ENCODE results near the gene CNTNAP2. TPM values are rescaled to one million over a fixed set of nuclear protein-coding genes. Genes with fewer than 3 reads are reported as not detected.

The CNTNAP2 gene
- total and polyA plus RNA-seq, 8 donors = 0.94 to 42.5 (median 38.6) TPM

- TF ChIP-seq, protein P1, sequence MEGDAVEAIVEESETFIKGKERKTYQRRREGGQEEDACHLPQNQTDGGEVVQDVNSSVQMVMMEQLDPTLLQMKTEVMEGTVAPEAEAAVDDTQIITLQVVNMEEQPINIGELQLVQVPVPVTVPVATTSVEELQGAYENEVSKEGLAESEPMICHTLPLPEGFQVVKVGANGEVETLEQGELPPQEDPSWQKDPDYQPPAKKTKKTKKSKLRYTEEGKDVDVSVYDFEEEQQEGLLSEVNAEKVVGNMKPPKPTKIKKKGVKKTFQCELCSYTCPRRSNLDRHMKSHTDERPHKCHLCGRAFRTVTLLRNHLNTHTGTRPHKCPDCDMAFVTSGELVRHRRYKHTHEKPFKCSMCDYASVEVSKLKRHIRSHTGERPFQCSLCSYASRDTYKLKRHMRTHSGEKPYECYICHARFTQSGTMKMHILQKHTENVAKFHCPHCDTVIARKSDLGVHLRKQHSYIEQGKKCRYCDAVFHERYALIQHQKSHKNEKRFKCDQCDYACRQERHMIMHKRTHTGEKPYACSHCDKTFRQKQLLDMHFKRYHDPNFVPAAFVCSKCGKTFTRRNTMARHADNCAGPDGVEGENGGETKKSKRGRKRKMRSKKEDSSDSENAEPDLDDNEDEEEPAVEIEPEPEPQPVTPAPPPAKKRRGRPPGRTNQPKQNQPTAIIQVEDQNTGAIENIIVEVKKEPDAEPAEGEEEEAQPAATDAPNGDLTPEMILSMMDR (IDR thresholded peaks at IDR 0.05) = no peak
- Histone ChIP-seq H3K36me3 (no peaks in the 10 kb centered on the region), H3K4me1 (no peaks in the 10 kb centered on the region), H3K27me3 (no peaks in the 10 kb centered on the region), H3K4me3 (no peak overlapping the region), H3K9me3 (no peaks in the 10 kb centered on the region), H3K27ac (no peak overlapping the region)
- DNase-seq (no peak), ATAC-seq (peak; percentile 66)
- intact Hi-C loops (cut with DNase I) = no loop called here
Observed at GRCh38 chr7:147915781-147916180, 1799.2 kb downstream of the CNTNAP2 start.

- intact Hi-C loops (cut with DNase I) = no loop called here
- Histone ChIP-seq H3K27me3 (no peaks in the 10 kb centered on the region), H3K9me3 (no peaks in the 10 kb centered on the region), H3K4me3 (no peak overlapping the region), H3K27ac (no peak overlapping the region), H3K36me3 (no peaks in the 10 kb centered on the region), H3K4me1 (no peaks in the 10 kb centered on the region)
- ATAC-seq (no peak), DNase-seq (no peak)
- TF ChIP-seq, protein P1 (IDR thresholded peaks at IDR 0.05) = no peak
Observed at GRCh38 chr7:147916573-147916972, 1800.0 kb downstream of the CNTNAP2 start.

GRCh38 chr7:147923841-147924240 is 1807.2 kb downstream of the CNTNAP2 start:
- no peak for ATAC-seq
- TF ChIP-seq, protein P1 (IDR thresholded peaks at IDR 0.05) = no peak
- DNase-seq = no peak
- Histone ChIP-seq H3K27me3 (no peaks in the 10 kb centered on the region), H3K4me1 (no peaks in the 10 kb centered on the region), H3K4me3 (no peak overlapping the region), H3K36me3 (no peaks in the 10 kb centered on the region), H3K9me3 (peaks cover 0 to 7% of the 10 kb centered on the region in 2 donors), H3K27ac (no peak overlapping the region)
- intact Hi-C loops (cut with DNase I) = no loop called here

DNA sequence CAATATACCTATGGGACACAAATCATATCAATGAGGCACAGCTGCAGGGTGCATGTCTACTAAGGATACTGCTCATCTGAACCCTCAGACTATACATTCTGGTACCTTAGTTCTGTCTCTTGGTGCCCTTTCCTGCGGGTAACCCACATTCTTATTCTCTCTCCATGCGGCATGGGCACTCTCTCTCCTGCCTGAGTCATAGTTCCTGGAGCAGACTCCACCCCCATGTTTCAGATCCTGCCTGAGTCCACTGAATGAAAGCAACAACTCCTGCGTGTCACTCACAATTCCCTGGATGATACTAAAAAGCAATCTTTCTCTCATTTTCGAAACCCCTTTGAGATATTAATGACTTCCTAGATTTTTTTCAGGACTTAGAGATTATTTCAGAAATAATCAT is 1820.8 kb downstream of the CNTNAP2 start:
- no peaks in the 10 kb centered on the region for H3K9me3 ChIP-seq
- DNase-seq (no peak), ATAC-seq (no peak)
- no peaks in the 10 kb centered on the region for H3K36me3 ChIP-seq
- no peaks in the 10 kb centered on the region for H3K4me1 ChIP-seq
- H3K4me3 ChIP-seq = no peak overlapping the region
- TF ChIP-seq, protein P1 (IDR thresholded peaks at IDR 0.05) = no peak
- no peaks in the 10 kb centered on the region for H3K27me3 ChIP-seq
- intact Hi-C loops (cut with DNase I) = no loop called here
- no peak overlapping the region for H3K27ac ChIP-seq

DNA sequence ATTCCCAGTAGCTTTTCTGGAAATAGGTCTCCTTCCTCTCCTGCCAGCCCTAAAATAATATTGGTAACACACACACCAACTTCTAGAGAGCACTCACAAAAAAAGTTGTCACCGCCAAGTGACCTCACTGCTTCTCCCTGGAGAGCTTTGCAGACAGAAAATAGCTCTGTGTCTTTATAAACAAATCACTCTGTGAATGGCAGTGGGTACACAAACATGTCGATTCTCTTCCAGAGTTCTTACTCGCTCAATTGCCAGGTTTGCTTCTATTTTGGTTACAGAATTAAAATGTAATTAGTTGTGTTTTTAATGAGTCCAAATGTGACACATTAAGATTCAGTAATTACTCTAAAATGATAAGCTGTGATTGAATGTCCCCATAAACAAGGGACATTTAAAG is 1824.8 kb downstream of the CNTNAP2 start:
- peak in 2 of 4 donors; percentile 10 to 16 for DNase-seq

More for the DNA sequence above, 1824.8 kb downstream of the CNTNAP2 start:
- Histone ChIP-seq H3K36me3 (no peaks in the 10 kb centered on the region), H3K4me1 (no peaks in the 10 kb centered on the region), H3K9me3 (no peaks in the 10 kb centered on the region), H3K27me3 (no peaks in the 10 kb centered on the region), H3K4me3 (no peak overlapping the region), H3K27ac (no peak overlapping the region)
- TF ChIP-seq, protein P1 (IDR thresholded peaks at IDR 0.05) = no peak
- no peak for ATAC-seq
- intact Hi-C loops (cut with DNase I) = no loop called here

All from left lung (tissue), 10 donors.